PFSK-1 (cell line): ENCODE measurements around the gene DPM2.

ENCODE experiments used
- FOXP2 ChIP-seq: optimal IDR thresholded peaks from 2 replicates; pipeline ENCODE3; 2011; ENCODE audit warnings: borderline replicate concordance, control low read depth, inconsistent platforms; ENCODE audit not compliant: insufficient read depth; ENCODE audit errors: extremely low read length, extremely low read depth
- POLR2AphosphoS5 ChIP-seq: IDR thresholded peaks from 2 replicates; pipeline ENCODE4 v1.6.1; 2012; ENCODE audit warnings: low read depth, mild to moderate bottlenecking, control low read depth, low read length, moderate library complexity
- SIN3A ChIP-seq: IDR thresholded peaks from 2 replicates; pipeline ENCODE4 v1.6.1; 2012; ENCODE audit warnings: mild to moderate bottlenecking, low read length, moderate library complexity, borderline replicate concordance; ENCODE audit not compliant: insufficient read depth
- TAF1 ChIP-seq: IDR thresholded peaks from 2 replicates; pipeline ENCODE4 v1.6.1; 2012; ENCODE audit warnings: low read length, control low read depth, borderline replicate concordance; ENCODE audit not compliant: insufficient read depth
- TF ChIP-seq, protein P1 (sequence below), 2 experiments: IDR thresholded peaks; 2 replicates each; pipeline versions ENCODE4 v1.6.1 to v1.8.0; 2011 to 2012; ENCODE audit warnings: low read depth in 2 of 2, low read length in 2 of 2, control low read depth in 1 of 2, inconsistent platforms in 1 of 2, mild to moderate bottlenecking in 1 of 2, moderate library complexity in 1 of 2; ENCODE audit not compliant: insufficient read depth in 1 of 2

Gene DPM2

GRCh38 chr9:127947841-127948710 is 10.4 kb upstream of the DPM2 start:
- TF ChIP-seq, protein P1, sequence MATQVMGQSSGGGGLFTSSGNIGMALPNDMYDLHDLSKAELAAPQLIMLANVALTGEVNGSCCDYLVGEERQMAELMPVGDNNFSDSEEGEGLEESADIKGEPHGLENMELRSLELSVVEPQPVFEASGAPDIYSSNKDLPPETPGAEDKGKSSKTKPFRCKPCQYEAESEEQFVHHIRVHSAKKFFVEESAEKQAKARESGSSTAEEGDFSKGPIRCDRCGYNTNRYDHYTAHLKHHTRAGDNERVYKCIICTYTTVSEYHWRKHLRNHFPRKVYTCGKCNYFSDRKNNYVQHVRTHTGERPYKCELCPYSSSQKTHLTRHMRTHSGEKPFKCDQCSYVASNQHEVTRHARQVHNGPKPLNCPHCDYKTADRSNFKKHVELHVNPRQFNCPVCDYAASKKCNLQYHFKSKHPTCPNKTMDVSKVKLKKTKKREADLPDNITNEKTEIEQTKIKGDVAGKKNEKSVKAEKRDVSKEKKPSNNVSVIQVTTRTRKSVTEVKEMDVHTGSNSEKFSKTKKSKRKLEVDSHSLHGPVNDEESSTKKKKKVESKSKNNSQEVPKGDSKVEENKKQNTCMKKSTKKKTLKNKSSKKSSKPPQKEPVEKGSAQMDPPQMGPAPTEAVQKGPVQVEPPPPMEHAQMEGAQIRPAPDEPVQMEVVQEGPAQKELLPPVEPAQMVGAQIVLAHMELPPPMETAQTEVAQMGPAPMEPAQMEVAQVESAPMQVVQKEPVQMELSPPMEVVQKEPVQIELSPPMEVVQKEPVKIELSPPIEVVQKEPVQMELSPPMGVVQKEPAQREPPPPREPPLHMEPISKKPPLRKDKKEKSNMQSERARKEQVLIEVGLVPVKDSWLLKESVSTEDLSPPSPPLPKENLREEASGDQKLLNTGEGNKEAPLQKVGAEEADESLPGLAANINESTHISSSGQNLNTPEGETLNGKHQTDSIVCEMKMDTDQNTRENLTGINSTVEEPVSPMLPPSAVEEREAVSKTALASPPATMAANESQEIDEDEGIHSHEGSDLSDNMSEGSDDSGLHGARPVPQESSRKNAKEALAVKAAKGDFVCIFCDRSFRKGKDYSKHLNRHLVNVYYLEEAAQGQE (IDR thresholded peaks at IDR 0.05; ENCODE audit: insufficient read depth in 1 of 2, low read depth in 2 of 2, low read length in 2 of 2), result no peak
- TF ChIP-seq SIN3A (no peak), FOXP2 (no peak), POLR2AphosphoS5 (no peak), TAF1 (no peak)

- TF ChIP-seq SIN3A, result no peak
These were observed 9.1 kb upstream of the DPM2 start for GRCh38 chr9:127946728-127947127.

DNA sequence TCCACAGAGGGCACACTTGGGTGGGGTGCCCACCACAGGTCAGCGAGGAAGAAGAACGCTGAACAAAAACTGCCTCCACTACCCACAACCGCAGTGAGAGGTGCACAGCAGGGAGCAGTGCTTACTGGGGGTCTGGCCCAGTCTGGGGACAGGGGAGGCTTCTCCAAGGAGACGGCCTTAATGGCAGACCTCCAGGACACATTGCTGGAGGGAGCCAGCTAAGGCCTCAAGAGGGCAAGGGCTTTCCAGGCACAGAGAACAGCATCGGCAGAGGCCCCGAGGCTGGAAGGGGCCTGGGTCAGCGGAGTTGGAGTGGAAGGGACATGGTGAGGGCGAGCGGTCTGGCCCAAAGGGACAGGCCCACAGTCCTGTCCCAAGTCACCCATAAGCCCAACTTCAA is 8.3 kb upstream of the DPM2 start:
- TF ChIP-seq POLR2AphosphoS5 (no peak), SIN3A (no peak)

GRCh38 chr9:127945338-127945737 is 7.7 kb upstream of the DPM2 start:
- TF ChIP-seq FOXP2 (no peak), TAF1 (no peak), SIN3A (no peak), POLR2AphosphoS5 (no peak)
- TF ChIP-seq, protein P1 (IDR thresholded peaks at IDR 0.05; ENCODE audit: insufficient read depth in 1 of 2, low read depth in 2 of 2, low read length in 2 of 2), result no peak

DNA sequence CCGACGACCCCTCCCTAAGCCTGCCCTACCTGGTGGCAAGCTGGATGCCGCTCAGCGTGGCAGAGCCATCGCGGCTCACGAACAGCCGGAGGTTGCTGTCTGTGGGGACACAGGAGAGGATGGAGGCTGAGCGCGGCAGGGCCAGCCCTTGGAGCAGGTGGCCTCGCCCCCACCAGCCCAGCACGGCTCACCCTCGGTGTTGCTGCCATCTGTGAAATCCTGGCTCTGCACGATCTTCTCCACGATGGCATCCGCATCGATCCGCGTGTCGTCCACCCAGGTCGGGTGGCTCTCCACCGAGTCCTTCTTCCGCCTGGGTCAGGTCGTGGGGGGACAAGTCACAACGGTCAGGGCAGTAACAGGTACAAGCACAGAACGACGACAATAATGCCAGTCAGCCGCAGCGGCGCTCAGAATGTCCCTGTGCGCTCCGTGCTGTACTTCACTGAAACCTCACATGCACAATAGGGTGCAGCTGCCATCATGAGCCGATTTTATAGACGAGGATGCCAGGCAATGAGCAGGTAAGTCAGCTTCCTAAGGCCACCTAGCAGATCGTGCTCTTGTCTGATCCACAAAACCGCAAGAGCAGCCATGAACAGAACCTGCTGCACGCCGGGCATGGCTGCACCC is 7.0 kb upstream of the DPM2 start:
- TF ChIP-seq POLR2AphosphoS5 (no peak), TAF1 (no peak), SIN3A (no peak)

- TF ChIP-seq, protein P1 (IDR thresholded peaks at IDR 0.05; ENCODE audit: insufficient read depth in 1 of 2, low read depth in 2 of 2, low read length in 2 of 2), result no peak
- TF ChIP-seq FOXP2 (no peak), SIN3A (no peak), POLR2AphosphoS5 (no peak), TAF1 (no peak)
These were observed 6.1 kb upstream of the DPM2 start for GRCh38 chr9:127943731-127944144.
